Measurements from ENCODE around the gene TCF23. TPM values are rescaled to one million over a fixed set of nuclear protein-coding genes. Genes with fewer than 3 reads are reported as not detected.

The TCF23 gene
- total and polyA plus RNA-seq, 2 of the 8 experiments (the other 6 are each of a cell fraction or from before 2014, with no cell fraction given) = 0.02 TPM; not detected in 1

DNA sequence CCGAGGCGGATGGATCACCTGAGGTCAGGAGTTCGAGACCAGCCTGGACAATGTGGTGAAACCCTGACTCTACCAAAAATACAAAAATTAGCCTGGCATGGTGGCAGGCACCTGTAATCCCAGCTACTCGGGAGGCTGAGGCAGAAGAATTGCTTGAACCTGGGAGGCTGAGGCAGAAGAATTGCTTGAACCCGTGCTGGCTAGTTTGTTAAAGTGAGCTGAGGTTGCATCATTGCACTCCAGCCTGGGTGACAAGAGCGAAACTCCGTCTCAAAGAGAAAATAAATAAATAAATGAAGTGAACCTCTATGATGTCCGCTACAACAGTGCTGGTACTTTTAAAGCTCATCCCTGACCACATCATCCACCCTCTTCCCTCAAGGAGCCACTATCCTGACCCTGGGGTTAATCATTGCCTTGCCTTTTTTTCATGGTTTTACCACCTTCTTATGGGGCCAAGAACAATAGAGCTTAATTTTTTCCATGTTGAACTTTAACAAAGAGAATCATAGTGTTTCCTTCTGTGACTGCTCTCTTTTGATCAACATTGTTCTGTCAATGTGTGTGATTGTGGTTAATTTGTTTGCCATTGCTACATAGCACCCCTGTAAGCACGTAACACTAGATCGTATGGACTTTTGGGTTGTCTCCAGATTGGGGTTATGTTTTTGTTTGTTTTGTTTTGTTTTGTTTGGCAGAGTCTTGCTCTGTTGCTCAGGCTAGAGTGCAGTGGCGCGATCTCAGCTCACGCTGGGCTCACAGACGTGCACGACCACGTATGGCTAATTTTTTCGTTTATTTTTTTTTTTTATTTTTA, 45.9 kb downstream of the TCF23 start:
- no peak overlapping the region for H3K27ac ChIP-seq (ENCODE audit: low read depth, low read length)
- FAIRE-seq (no peak), DNase-seq (ENCODE audit: low read depth in 1 of 2, low spot score in 2 of 2) (no peak)
- H3K18ac ChIP-seq (ENCODE audit: extremely low read depth, low read length) = no peak overlapping the region
- no peaks in the 10 kb centered on the region for H3K4me1 ChIP-seq (replicated peaks in 1 of 4; ENCODE audit: control insufficient read depth in 3 of 4, insufficient read depth in 4 of 4, low read length in 3 of 4)
- no peak overlapping the region for H3K56ac ChIP-seq (replicated peaks; ENCODE audit: insufficient read length, low read depth, low read length)
- H3K23ac ChIP-seq (ENCODE audit: insufficient read length) = no peak overlapping the region
- H2AFZ ChIP-seq (ENCODE audit: low read length) = no peak overlapping the region
- H3K9me3 ChIP-seq (ENCODE audit: insufficient read depth in 2 of 2, low read depth in 1 of 2, low read length in 1 of 2) = no peaks in the 10 kb centered on the region
- H4K8ac ChIP-seq (ENCODE audit: extremely low read depth, insufficient read depth, low read length) = no peak overlapping the region
- no peak overlapping the region for H3K4me3 ChIP-seq (ENCODE audit: extremely low read depth in 1 of 4, insufficient read depth in 2 of 4, low read depth in 3 of 4, low read length in 4 of 4)
- 87% methylated on average over 17 of the region's 17 CpGs; no CpG with 5 or more reads in 1 of the 2 experiments for WGBS, 2 experiments (ENCODE audit: extremely low coverage in 1 of 2, insufficient coverage in 1 of 2, insufficient read length in 1 of 2, insufficient replicate concordance in 2 of 2, low coverage in 1 of 2, low lambda C conversion rate in 2 of 2, missing lambda C conversion rate in 1 of 2)
- H4K91ac ChIP-seq (replicated peaks; ENCODE audit: insufficient read length, low read length) = no peak overlapping the region
- no peak overlapping the region for H4K5ac ChIP-seq (ENCODE audit: insufficient read length, low read depth, low read length)
- H3K36me3 ChIP-seq (ENCODE audit: control insufficient read depth in 2 of 4, insufficient read depth in 4 of 4, low read length in 3 of 4) = peaks cover 0 to 5% (median 3%) of the 10 kb centered on the region in 4 experiments; a peak in 4 of 8 replicates
- no peak overlapping the region for H3K9ac ChIP-seq (replicated peaks in 1 of 4; ENCODE audit: extremely low read depth in 1 of 4, low read depth in 3 of 4, low read length in 3 of 4)
- H2BK15ac ChIP-seq (ENCODE audit: low read length) = no peak overlapping the region
- no peak overlapping the region for H2BK120ac ChIP-seq (replicated peaks; ENCODE audit: low read depth, low read length)
- no peak overlapping the region for H2AK5ac ChIP-seq (ENCODE audit: low read depth, low read length)
- H2BK5ac ChIP-seq (ENCODE audit: low read depth, low read length) = no peak overlapping the region
- no peak overlapping the region for H3K4ac ChIP-seq (replicated peaks; ENCODE audit: insufficient read length, low read depth, low read length)
- no peak overlapping the region for H2BK20ac ChIP-seq (ENCODE audit: low read length)
- no peak overlapping the region for H2BK12ac ChIP-seq (ENCODE audit: low read depth, low read length)
- H3K27me3 ChIP-seq (replicated peaks in 1 of 4; ENCODE audit: control insufficient read depth in 3 of 4, extremely low read depth in 1 of 4, insufficient read depth in 3 of 4, low read length in 3 of 4) = no peaks in the 10 kb centered on the region
- H3K14ac ChIP-seq (ENCODE audit: insufficient read length) = no peak overlapping the region
- ChIA-PET CTCF (ENCODE audit: partially characterized antibody) (interaction anchor here (0.8 to 6.9 kb wide), 6 partner anchors 10 to 112 kb away, joined by 3 to 97 read pairs (median 4); partner anchors contain the start of gene PREB), POLR2A (ENCODE audit: partially characterized antibody) (interaction anchor here (0.9 to 1.4 kb wide), 6 partner anchors 9 to 105 kb away, joined by 3 to 7 read pairs (median 4); no protein-coding TSS in a partner anchor)
- H3K79me2 ChIP-seq (ENCODE audit: control insufficient read depth in 1 of 2, insufficient read depth in 2 of 2, low read length in 2 of 2) = no peaks in the 10 kb centered on the region
- no peak for TF ChIP-seq CEBPB (IDR thresholded peaks at IDR 0.05; ENCODE audit: low read depth, low read length)
- TF ChIP-seq CTCF (IDR thresholded peaks at IDR 0.05; ENCODE audit: control extremely low read depth in 1 of 3, insufficient read depth in 1 of 3, low read depth in 1 of 3, low read length in 3 of 3) = no peak
- TF ChIP-seq USF2 (IDR thresholded peaks at IDR 0.05; ENCODE audit: low read length) = no peak
- no peak for TF ChIP-seq KDM5A (IDR thresholded peaks at IDR 0.05; ENCODE audit: low read length)
- H3K79me1 ChIP-seq (ENCODE audit: low read depth, low read length) = no peaks in the 10 kb centered on the region
- no peak overlapping the region for H3K4me2 ChIP-seq (ENCODE audit: insufficient read depth in 1 of 2, low read depth in 2 of 2, low read length in 2 of 2)
- no peaks in the 10 kb centered on the region for H4K20me1 ChIP-seq (replicated peaks in 1 of 2; ENCODE audit: control insufficient read depth in 1 of 2, insufficient read depth in 2 of 2, low read length in 2 of 2)
- no peaks in the 10 kb centered on the region for H3K23me2 ChIP-seq (ENCODE audit: low read depth, low read length)
